SU-DHL-6 (cell line): ENCODE results near the gene FER1L5.

Source experiments
- H2AFZ ChIP-seq: fragments of 200-600 bp; sonication (generic); 2 replicates; pipeline ENCODE4 v1.6.1; 2014; ENCODE audit warnings: low read depth, mild to moderate bottlenecking, moderate library complexity, mixed read lengths, antibody characterized with exemption, low read length; ENCODE audit not compliant: severe bottlenecking
- H3F3A ChIP-seq: fragments of 200-600 bp; shearing (Covaris generic); 2 replicates; pipeline ENCODE4 v1.6.0; 2016; ENCODE audit warnings: antibody characterized with exemption, mild to moderate bottlenecking; ENCODE audit not compliant: insufficient read depth
- H3K27ac ChIP-seq: fragments of 200-600 bp; sonication (generic); 2 replicates; pipeline ENCODE4 v1.5.1; 2016; ENCODE audit warnings: low read depth, mild to moderate bottlenecking, low read length, moderate library complexity, mixed read lengths
- H3K27me3 ChIP-seq: fragments of 200-600 bp; sonication (generic), shearing (Covaris generic); 2 replicates; pipeline ENCODE4 v1.6.0; 2014; ENCODE audit warnings: mild to moderate bottlenecking, low read length
- H3K36me3 ChIP-seq: fragments of 200-600 bp; sonication (generic); 2 replicates; pipeline ENCODE4 v1.6.1; 2014; ENCODE audit warnings: mild to moderate bottlenecking, low read length, mixed read lengths
- H3K4me2 ChIP-seq: fragments of 300-600, 200-600 bp; shearing (Covaris generic), sonication (generic); 2 replicates; pipeline ENCODE4 v1.6.0; 2014; ENCODE audit warnings: low read length, low read depth, mild to moderate bottlenecking; ENCODE audit not compliant: poor library complexity, severe bottlenecking
- H3K4me3 ChIP-seq: fragments of 200-600 bp; sonication (generic); 2 replicates; pipeline ENCODE4 v1.5.1; 2014; ENCODE audit warnings: antibody characterized with exemption, low read length, mild to moderate bottlenecking, mixed read lengths; ENCODE audit not compliant: insufficient read depth, poor library complexity, severe bottlenecking
- H3K79me2 ChIP-seq: fragments of 200-600 bp; sonication (generic); 2 replicates; pipeline ENCODE4 v1.6.1; 2014; ENCODE audit warnings: mild to moderate bottlenecking, low read length, moderate library complexity; ENCODE audit not compliant: insufficient read depth
- H3K9ac ChIP-seq: fragments of 200-600 bp; sonication (generic); 2 replicates; pipeline ENCODE4 v1.7.0; 2014; ENCODE audit warnings: mild to moderate bottlenecking, low read length
- H3K9me2 ChIP-seq: fragments of 200-600 bp; sonication (generic); replicated peaks from 2 replicates; pipeline ENCODE4 v1.6.1; 2014; ENCODE audit warnings: low read length; ENCODE audit not compliant: insufficient read depth
- H3K9me3 ChIP-seq: fragments of 200-600 bp; sonication (generic); 2 replicates; pipeline ENCODE4 v1.6.1; 2014; ENCODE audit warnings: low read length, mixed read lengths; ENCODE audit not compliant: insufficient read depth
- H4K20me1 ChIP-seq: fragments of 200-600 bp; sonication (generic); 2 replicates; pipeline ENCODE4 v1.6.1; 2014; ENCODE audit warnings: low read depth, mild to moderate bottlenecking, antibody characterized with exemption, low read length, moderate library complexity, mixed read lengths
- CTCF ChIP-seq: fragments of 200-600 bp; sonication (generic); IDR thresholded peaks from one replicate; pipeline ENCODE4 v1.5.1; 2017; ENCODE audit warnings: antibody characterized with exemption, mild to moderate bottlenecking, low read length, moderate library complexity; ENCODE audit not compliant: insufficient read depth, poor library complexity, severe bottlenecking
- EZH2phosphoT487 ChIP-seq: fragments of 200-600 bp; sonication (generic), shearing (Covaris generic); conservative IDR thresholded peaks from 2 replicates; pipeline ENCODE4 v1.6.1; 2018; ENCODE audit warnings: mild to moderate bottlenecking, antibody characterized with exemption, low read length, moderate library complexity, mixed read lengths

FER1L5 gene

GRCh38 chr2:96638144-96639121 lies 4.1 kb upstream of the FER1L5 start, which contains the start of gene KANSL3:
KANSL3 (minus strand) TSS chr2:96638312; CDS start chr2:96637135, 1,177 bp downstream.
- no peaks in the 10 kb centered on the region for H3K27me3 ChIP-seq
- H3K9ac ChIP-seq: peak within 1 kb of the TSS; percentile 71
- no peak for TF ChIP-seq CTCF
- no peak for TF ChIP-seq EZH2phosphoT487
- no peaks in the 10 kb centered on the region for H3K9me2 ChIP-seq
- H3K36me3 ChIP-seq: peaks cover 7% of the 10 kb centered on the region; the same call in 1 of the 2 replicates
- peak within 1 kb of the TSS; percentile 73 for H3K4me3 ChIP-seq
- 0 out of 2 replicates have a peak, but pooled peaks cover 3% of the 10 kb centered on the region for H3F3A ChIP-seq
- H3K4me2 ChIP-seq: peak within 1 kb of the TSS; percentile 91
- no peaks in the 10 kb centered on the region for H4K20me1 ChIP-seq
- peaks cover 33% of the 10 kb centered on the region for H3K79me2 ChIP-seq
- peak within 1 kb of the TSS; percentile 77 for H2AFZ ChIP-seq
- no peaks in the 10 kb centered on the region for H3K9me3 ChIP-seq
- H3K27ac ChIP-seq: peak within 1 kb of the TSS; percentile 51

GRCh38 chr2:96647681-96648080 lies 5.1 kb downstream of the FER1L5 start:
- Histone ChIP-seq H3K9me3 (no peaks in the 10 kb centered on the region), H3K27ac (no peak overlapping the region), H3F3A (no peaks in the 10 kb centered on the region), H2AFZ (no peak overlapping the region), H3K4me3 (no peak overlapping the region), H3K9me2 (no peaks in the 10 kb centered on the region), H3K27me3 (no peaks in the 10 kb centered on the region), H4K20me1 (no peaks in the 10 kb centered on the region), H3K79me2 (no peaks in the 10 kb centered on the region), H3K36me3 (no peaks in the 10 kb centered on the region), H3K9ac (no peak overlapping the region), H3K4me2 (no peak overlapping the region)
- TF ChIP-seq CTCF: no peak

GRCh38 chr2:96648306-96648930 lies 5.9 kb downstream of the FER1L5 start:
- no peak overlapping the region for H3K9ac ChIP-seq
- H3F3A ChIP-seq: no peaks in the 10 kb centered on the region
- no peak overlapping the region for H3K4me2 ChIP-seq
- TF ChIP-seq EZH2phosphoT487 (no peak), CTCF (no peak)
- no peaks in the 10 kb centered on the region for H3K9me2 ChIP-seq
- H3K27me3 ChIP-seq: no peaks in the 10 kb centered on the region
- H3K4me3 ChIP-seq: no peak overlapping the region
- H3K27ac ChIP-seq: no peak overlapping the region
- no peaks in the 10 kb centered on the region for H3K79me2 ChIP-seq
- no peaks in the 10 kb centered on the region for H3K36me3 ChIP-seq
- H2AFZ ChIP-seq: no peak overlapping the region
- no peaks in the 10 kb centered on the region for H4K20me1 ChIP-seq
- no peaks in the 10 kb centered on the region for H3K9me3 ChIP-seq
